A549 treated with RU486 at 1 μM for 4 hours (cell line): ENCODE measurements around the gene SYT1. TPM values are rescaled to one million over a fixed set of nuclear protein-coding genes. Genes with fewer than 3 reads are reported as not detected.

Experiments
- total RNA-seq: library from RNA; stranded (reverse); fragments of 200-300 nt; extraction: Qiagen RNA extraction; gene quantifications from 5 replicates; pipeline ENCODE4 v1.2.3, GENCODE V29; 2022; ENCODE audit warnings: low read depth

SYT1 gene
- total RNA-seq, result 3.3 to 7.2 TPM (median 7.0 TPM) in 5 replicates

DNA sequence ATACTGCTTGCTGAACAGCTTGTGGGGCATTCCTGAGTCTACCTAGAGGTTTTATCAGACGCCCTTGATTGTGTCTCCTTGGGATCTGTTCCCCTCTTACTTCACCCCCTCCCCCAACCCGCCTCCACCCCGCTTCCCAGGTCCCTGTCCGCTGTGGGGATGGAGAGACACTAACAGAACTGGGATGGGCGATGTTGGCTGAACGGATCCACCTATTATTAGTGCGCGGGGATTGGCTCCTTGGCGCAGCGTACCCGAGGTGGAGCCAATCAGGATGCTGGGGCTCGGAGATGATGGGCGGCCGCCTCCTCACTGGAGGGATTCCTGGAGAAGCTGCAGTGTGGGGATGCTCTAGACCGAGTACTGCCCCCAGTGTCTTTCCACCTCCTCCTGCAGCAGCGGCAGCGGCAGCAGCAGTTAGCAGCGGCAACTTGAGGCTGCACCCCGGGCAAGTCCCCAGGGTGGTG lies at the start of gene SYT1:
TSS of gene SYT1 (plus strand) at position 372 of the 467 bp plus-strand sequence.

